Endothelial cell of umbilical vein (primary cell): ENCODE results near the gene PLEKHO1. TPM values are rescaled to one million over a fixed set of nuclear protein-coding genes. Genes with fewer than 3 reads are reported as not detected.
"Not testable (repeated sequence)": the region's sequence is repeated elsewhere in the genome, so short reads cannot be mapped to it uniquely, and the experiment has no call there.

Experiments used
- BruUV-seq: library from RNA; stranded (reverse); fragments of 400-500 nt; replicated peaks from 2 replicates; lab custom pipeline; 2021; lab: Mats Ljungman, UMichigan
- CTCF ChIA-PET: fragments of 300-600, 350-600 bp; sonication (Branson Sonifier 250); formaldehyde crosslinking; loops from one replicate; lab custom pipeline; 2021; ENCODE audit warnings: antibody characterized with exemption, inconsistent platforms; lab: Charles Lee
- POLR2A ChIA-PET: fragments of 300-600, 350-600 bp; sonication (Branson Sonifier 250); formaldehyde crosslinking; loops from one replicate; lab custom pipeline; 2021; ENCODE audit warnings: antibody characterized with exemption, inconsistent platforms; lab: Charles Lee
- DNase-seq: peaks from one replicate; pipeline ENCODE4 v3.0.0-alpha.2; 2011; ENCODE audit warnings: low read depth, low spot score
- FAIRE-seq: peaks from 2 replicates; lab custom pipeline; 2011; peaks lifted over from hg19 to GRCh38; lab: Jason Lieb, UNC
- H2AFZ ChIP-seq: 2 replicates; pipeline ENCODE4 v1.6.0; 2012; ENCODE audit warnings: low read depth, low read length, control low read depth, inconsistent platforms
- H3K27ac ChIP-seq: 2 replicates; pipeline ENCODE4 v1.5.1; 2011; ENCODE audit warnings: low read depth, mild to moderate bottlenecking, control low read depth, low read length, moderate library complexity; ENCODE audit not compliant: insufficient read depth
- H3K27me3 ChIP-seq, 2 experiments: 2 replicates each; pipeline versions ENCODE4 v1.6.0 to v1.6.1; 2011; ENCODE audit warnings: low read length in 2 of 2, mixed read lengths in 1 of 2; ENCODE audit not compliant: control insufficient read depth in 2 of 2, insufficient read depth in 2 of 2
- H3K36me3 ChIP-seq, 2 experiments: 2 replicates in 1 of 2; 3 replicates in 1 of 2; pipeline ENCODE4 v1.5.1; 2011; ENCODE audit warnings: low read length in 2 of 2, mild to moderate bottlenecking in 1 of 2, moderate library complexity in 1 of 2; ENCODE audit not compliant: control insufficient read depth in 2 of 2, insufficient read depth in 2 of 2; ENCODE audit errors: extremely low read depth in 1 of 2
- H3K4me1 ChIP-seq: 3 replicates; pipeline ENCODE4 v1.5.1; 2011; ENCODE audit warnings: mild to moderate bottlenecking, low read length; ENCODE audit not compliant: control insufficient read depth, insufficient read depth; ENCODE audit errors: extremely low read depth
- H3K4me2 ChIP-seq: 2 replicates; pipeline ENCODE4 v1.6.1; 2011; ENCODE audit warnings: low read length, control low read depth, mixed read lengths; ENCODE audit not compliant: insufficient read depth
- H3K4me3 ChIP-seq, 3 experiments: fragments of 200-600 bp in 1 of 3; sonication (generic), shearing (Covaris generic) in 1 of 3; replicated peaks in 1 of 3; 2 replicates each; pipeline ENCODE4 v1.5.1; 2011 to 2016; ENCODE audit warnings: control low read depth in 3 of 3, low read length in 3 of 3, mild to moderate bottlenecking in 2 of 3, inconsistent platforms in 1 of 3, low read depth in 1 of 3, moderate library complexity in 1 of 3; ENCODE audit not compliant: insufficient read depth in 1 of 3
- H3K79me2 ChIP-seq: 2 replicates; pipeline ENCODE4 v1.6.0; 2012; ENCODE audit warnings: low read length, inconsistent platforms; ENCODE audit not compliant: control insufficient read depth, insufficient read depth
- H3K9ac ChIP-seq: replicated peaks from 2 replicates; pipeline ENCODE3; 2011; ENCODE audit warnings: low read length, control low read depth; ENCODE audit not compliant: insufficient read depth; ENCODE audit errors: extremely low read depth
- H3K9me1 ChIP-seq: replicated peaks from 3 replicates; pipeline ENCODE4 v1.6.0; 2011; ENCODE audit warnings: mild to moderate bottlenecking, low read length; ENCODE audit not compliant: control insufficient read depth, insufficient read depth; ENCODE audit errors: extremely low read depth
- H3K9me3 ChIP-seq: replicated peaks from 2 replicates; pipeline ENCODE4 v1.5.1; 2012; ENCODE audit warnings: low read length, inconsistent platforms; ENCODE audit not compliant: control insufficient read depth, insufficient read depth
- H4K20me1 ChIP-seq: replicated peaks from 2 replicates; pipeline ENCODE3; 2011; ENCODE audit warnings: mild to moderate bottlenecking, low read length; ENCODE audit not compliant: control insufficient read depth, insufficient read depth; ENCODE audit errors: extremely low read depth
- CTCF ChIP-seq, 2 donors: IDR thresholded peaks; 1 replicate in 1 of 2; 2 replicates in 1 of 2; pipeline ENCODE4 v1.5.1; 2011; ENCODE audit warnings: low read length in 2 of 2, mild to moderate bottlenecking in 2 of 2, moderate library complexity in 2 of 2, control low read depth in 1 of 2, inconsistent platforms in 1 of 2, low read depth in 1 of 2; ENCODE audit not compliant: insufficient read depth in 1 of 2; ENCODE audit errors: extremely low read depth in 1 of 2
- EZH2 ChIP-seq: IDR thresholded peaks from 2 replicates; pipeline ENCODE4 v1.6.1; 2012; ENCODE audit warnings: borderline replicate concordance, low read depth, mild to moderate bottlenecking, moderate library complexity, low read length, inconsistent platforms; ENCODE audit not compliant: severe bottlenecking
- FOS ChIP-seq: IDR thresholded peaks from 2 replicates; pipeline ENCODE4 v1.6.1; 2011; ENCODE audit warnings: mild to moderate bottlenecking, low read length, moderate library complexity, borderline replicate concordance; ENCODE audit not compliant: insufficient read depth
- GATA2 ChIP-seq: IDR thresholded peaks from 2 replicates; pipeline ENCODE4 v1.7.0; 2011; ENCODE audit warnings: low read depth, mild to moderate bottlenecking, moderate library complexity, mixed read lengths, low read length; ENCODE audit not compliant: insufficient read length, insufficient read depth
- JUN ChIP-seq: IDR thresholded peaks from 2 replicates; pipeline ENCODE4 v1.6.1; 2011; ENCODE audit warnings: borderline replicate concordance, low read depth; ENCODE audit not compliant: insufficient read length, insufficient read depth
- MAX ChIP-seq: IDR thresholded peaks from 2 replicates; pipeline ENCODE4 v1.6.1; 2011; ENCODE audit not compliant: insufficient read depth, insufficient read length
- MYC ChIP-seq: IDR thresholded peaks from one replicate; pipeline ENCODE4 v1.6.1; 2011; ENCODE audit warnings: mild to moderate bottlenecking, low read depth, low read length
- POLR2A ChIP-seq: IDR thresholded peaks from 2 replicates; pipeline ENCODE4 v1.6.1; 2012; ENCODE audit warnings: low read depth, mild to moderate bottlenecking, control low read depth, low read length
- POLR2AphosphoS5 ChIP-seq: IDR thresholded peaks from 2 replicates; pipeline ENCODE4 v1.6.1; 2012; ENCODE audit warnings: low read depth, mild to moderate bottlenecking, control low read depth, low read length, moderate library complexity; ENCODE audit not compliant: insufficient read depth
- dilution Hi-C: fragments of 300-500 bp; cut with MboI; formaldehyde crosslinking; loops from one replicate; pipeline ENCODE4 v1.15.0; 2019; ENCODE audit warnings: low sequenced_read_pairs; ENCODE audit not compliant: extremely low pct_ligation_motif_present
- intact Hi-C: fragments of 100-400 bp; cut with micrococcal nuclease; formaldehyde crosslinking; loops from one replicate; pipeline ENCODE4 v1.10.0; 2022
- polyA plus RNA-seq, 4 experiments: library from polyadenylated mRNA; depleted of rRNA in 3 of 4; stranded (reverse) in 3 of 4; unstranded in 1 of 4; fragments of >200 nt; gene quantifications; 2 replicates each; pipeline versions ENCODE4 v1.2.1 to v1.2.3, GENCODE V29; 2011 to 2012; ENCODE audit warnings: missing spikeins in 1 of 4
- total RNA-seq: library from RNA; stranded (reverse); gene quantifications from 2 replicates; pipeline ENCODE4 v1.2.3, GENCODE V29; 2021

The PLEKHO1 gene
- total and polyA plus RNA-seq, 2 donors (not counting 3 experiments of a cell fraction or from before 2014, with no cell fraction given), result 59.8 to 101 TPM

- BruUV-seq, result no TSS peak
- no peak overlapping the region for H3K27ac ChIP-seq
- H3K9me3 ChIP-seq, result no peaks in the 10 kb centered on the region
- H3K9me1 ChIP-seq, result no peaks in the 10 kb centered on the region
- intact Hi-C loops, result no loop called here
- no peak for TF ChIP-seq MAX
- TF ChIP-seq CTCF (IDR thresholded peaks at IDR 0.05; ENCODE audit: extremely low read depth in 1 of 2, insufficient read depth in 1 of 2, low read depth in 1 of 2, low read length in 2 of 2), result no peak
- no peak for TF ChIP-seq FOS
- TF ChIP-seq EZH2, result no peak
- TF ChIP-seq JUN, result no peak
- TF ChIP-seq MYC, result no peak
- no peak for TF ChIP-seq POLR2AphosphoS5
- no peak for TF ChIP-seq POLR2A
- TF ChIP-seq GATA2, result no peak
- FAIRE-seq, result no peak
- no peaks in the 10 kb centered on the region for H3K79me2 ChIP-seq
- H3K4me1 ChIP-seq, result no peaks in the 10 kb centered on the region
- DNase-seq, result no peak
- H3K36me3 ChIP-seq, result no peaks in the 10 kb centered on the region
- no peak overlapping the region for H2AFZ ChIP-seq
- H3K27me3 ChIP-seq, result peaks cover 0 to 3% of the 10 kb centered on the region in 2 experiments
- ChIA-PET POLR2A (no interaction called here), CTCF (interaction anchor here (2.1 to 3.6 kb wide), 4 partner anchors 8 to 112 kb away, joined by 12 to 92 read pairs (median 56); no protein-coding TSS in a partner anchor)
- dilution Hi-C loops, result no loop called here
- H3K4me2 ChIP-seq, result no peak overlapping the region
- no peak overlapping the region for H3K9ac ChIP-seq
- no peak overlapping the region for H3K4me3 ChIP-seq
- H4K20me1 ChIP-seq, result no peaks in the 10 kb centered on the region
Observed at GRCh38 chr1:150185481-150185880, 35.8 kb downstream of the PLEKHO1 start.

GRCh38 chr1:150186438-150186788 lies 36.7 kb downstream of the PLEKHO1 start:
- dilution Hi-C loops, result not testable (repeated sequence)

More at GRCh38 chr1:150186438-150186788, 36.7 kb downstream of the PLEKHO1 start:
- H3K9ac ChIP-seq, H3K4me2 ChIP-seq, H3K9me1 ChIP-seq, H4K20me1 ChIP-seq, H3K27me3 ChIP-seq, H3K36me3 ChIP-seq, H3K79me2 ChIP-seq, DNase-seq, H3K4me3 ChIP-seq, BruUV-seq, H3K4me1 ChIP-seq, intact Hi-C loops, H2AFZ ChIP-seq, FAIRE-seq, H3K9me3 ChIP-seq, H3K27ac ChIP-seq: not testable (repeated sequence)
- POLR2A ChIA-PET, result interaction anchor here (0.7 kb wide), 1 partner anchor 45 kb away, joined by 10 read pairs; no protein-coding TSS in a partner anchor
- CTCF ChIA-PET, result interaction anchor here (0.7 to 3.6 kb wide), 24 partner anchors 9 to 338 kb away, joined by 3 to 92 read pairs (median 8); a partner anchor contains a TSS
